ENCODE measurements around the gene AMH.

Gene AMH

GRCh38 chr19:2286402-2287140 lies 37.4 kb downstream of the AMH start:
- Histone ChIP-seq H4K20me1 (ENCODE audit: insufficient read depth, low read length, poor library complexity, severe bottlenecking) (no peaks in the 10 kb centered on the region), H3K27me3 (ENCODE audit: insufficient read depth, low read length, poor library complexity, severe bottlenecking) (no peaks in the 10 kb centered on the region), H3K9ac (ENCODE audit: low read depth, low read length, poor library complexity, severe bottlenecking) (no peak overlapping the region), H3K79me2 (ENCODE audit: insufficient read depth, low read length) (no peaks in the 10 kb centered on the region), H3K4me1 (ENCODE audit: insufficient read depth, low read length, poor library complexity, severe bottlenecking) (peaks cover 17% of the 10 kb centered on the region), H2AFZ (ENCODE audit: low read length) (no peak overlapping the region), H3K4me2 (ENCODE audit: low read depth, low read length, poor library complexity, severe bottlenecking) (no peak overlapping the region), H3F3A (ENCODE audit: low read depth) (no peaks in the 10 kb centered on the region), H3K4me3 (ENCODE audit: low read length, poor library complexity, severe bottlenecking) (no peak overlapping the region), H3K9me2 (replicated peaks; ENCODE audit: low read depth, low read length) (no peaks in the 10 kb centered on the region), H3K9me3 (ENCODE audit: insufficient read depth, low read depth, low read length) (no peaks in the 10 kb centered on the region), H3K36me3 (ENCODE audit: insufficient read depth, low read length) (no peaks in the 10 kb centered on the region)
- TF ChIP-seq CTCF (conservative IDR thresholded peaks at IDR 0.05; ENCODE audit: low read length) (no peak), EZH2phosphoT487 (IDR thresholded peaks at IDR 0.05; ENCODE audit: borderline replicate concordance) (no peak)

- H3F3A ChIP-seq (ENCODE audit: low read depth): no peaks in the 10 kb centered on the region
- H3K36me3 ChIP-seq (ENCODE audit: insufficient read depth, low read length): no peaks in the 10 kb centered on the region
- H3K9me2 ChIP-seq (replicated peaks; ENCODE audit: low read depth, low read length): no peaks in the 10 kb centered on the region
- no peaks in the 10 kb centered on the region for H4K20me1 ChIP-seq (ENCODE audit: insufficient read depth, low read length, poor library complexity, severe bottlenecking)
- H3K79me2 ChIP-seq (ENCODE audit: insufficient read depth, low read length): no peaks in the 10 kb centered on the region
- H3K9ac ChIP-seq (ENCODE audit: low read depth, low read length, poor library complexity, severe bottlenecking): peak overlapping the region; percentile 26
- peaks cover 5% of the 10 kb centered on the region for H3K4me1 ChIP-seq (ENCODE audit: insufficient read depth, low read length, poor library complexity, severe bottlenecking)
- H3K4me3 ChIP-seq (ENCODE audit: low read length, poor library complexity, severe bottlenecking): no peak overlapping the region
- TF ChIP-seq EZH2phosphoT487 (IDR thresholded peaks at IDR 0.05; ENCODE audit: borderline replicate concordance): no peak
- no peak for TF ChIP-seq CTCF (conservative IDR thresholded peaks at IDR 0.05; ENCODE audit: low read length)
- H3K27me3 ChIP-seq (ENCODE audit: insufficient read depth, low read length, poor library complexity, severe bottlenecking): no peaks in the 10 kb centered on the region
- no peak overlapping the region for H2AFZ ChIP-seq (ENCODE audit: low read length)
- no peaks in the 10 kb centered on the region for H3K9me3 ChIP-seq (ENCODE audit: insufficient read depth, low read depth, low read length)
- no peak overlapping the region for H3K4me2 ChIP-seq (ENCODE audit: low read depth, low read length, poor library complexity, severe bottlenecking)
These were observed 38.6 kb downstream of the AMH start for GRCh38 chr19:2287585-2288337.

- Histone ChIP-seq H3K27me3 (ENCODE audit: insufficient read depth, low read length, poor library complexity, severe bottlenecking) (no peaks in the 10 kb centered on the region), H3F3A (ENCODE audit: low read depth) (no peaks in the 10 kb centered on the region)
These were observed 39.3 kb downstream of the AMH start for GRCh38 chr19:2288338-2288817.

More at GRCh38 chr19:2288338-2288817, 39.3 kb downstream of the AMH start:
- no peaks in the 10 kb centered on the region for H3K9me2 ChIP-seq (replicated peaks; ENCODE audit: low read depth, low read length)
- H2AFZ ChIP-seq (ENCODE audit: low read length): no peak overlapping the region
- no peaks in the 10 kb centered on the region for H3K36me3 ChIP-seq (ENCODE audit: insufficient read depth, low read length)
- H3K4me2 ChIP-seq (ENCODE audit: low read depth, low read length, poor library complexity, severe bottlenecking): no peak overlapping the region
- no peaks in the 10 kb centered on the region for H3K9me3 ChIP-seq (ENCODE audit: insufficient read depth, low read depth, low read length)
- H3K79me2 ChIP-seq (ENCODE audit: insufficient read depth, low read length): no peaks in the 10 kb centered on the region
- TF ChIP-seq CTCF (conservative IDR thresholded peaks at IDR 0.05; ENCODE audit: low read length): no peak
- no peak for TF ChIP-seq EZH2phosphoT487 (IDR thresholded peaks at IDR 0.05; ENCODE audit: borderline replicate concordance)
- H3K9ac ChIP-seq (ENCODE audit: low read depth, low read length, poor library complexity, severe bottlenecking): no peak overlapping the region
- no peaks in the 10 kb centered on the region for H4K20me1 ChIP-seq (ENCODE audit: insufficient read depth, low read length, poor library complexity, severe bottlenecking)
- H3K4me1 ChIP-seq (ENCODE audit: insufficient read depth, low read length, poor library complexity, severe bottlenecking): peaks cover 5% of the 10 kb centered on the region
- H3K4me3 ChIP-seq (ENCODE audit: low read length, poor library complexity, severe bottlenecking): no peak overlapping the region

Measured in Loucy (cell line).